HG03520 (cell line): ENCODE results near the gene NBEA.
A peak's percentile ranks its signal among the peaks of the same experiment; 100 is the strongest.

ENCODE experiments used
- ATAC-seq: cut with Tn5 transposase; IDR thresholded peaks from one replicate; pipeline ENCODE4 v1.9.1; 2021; ENCODE audit warnings: mild to moderate bottlenecking, moderate library complexity; ENCODE audit not compliant: unreplicated experiment

Gene NBEA

DNA sequence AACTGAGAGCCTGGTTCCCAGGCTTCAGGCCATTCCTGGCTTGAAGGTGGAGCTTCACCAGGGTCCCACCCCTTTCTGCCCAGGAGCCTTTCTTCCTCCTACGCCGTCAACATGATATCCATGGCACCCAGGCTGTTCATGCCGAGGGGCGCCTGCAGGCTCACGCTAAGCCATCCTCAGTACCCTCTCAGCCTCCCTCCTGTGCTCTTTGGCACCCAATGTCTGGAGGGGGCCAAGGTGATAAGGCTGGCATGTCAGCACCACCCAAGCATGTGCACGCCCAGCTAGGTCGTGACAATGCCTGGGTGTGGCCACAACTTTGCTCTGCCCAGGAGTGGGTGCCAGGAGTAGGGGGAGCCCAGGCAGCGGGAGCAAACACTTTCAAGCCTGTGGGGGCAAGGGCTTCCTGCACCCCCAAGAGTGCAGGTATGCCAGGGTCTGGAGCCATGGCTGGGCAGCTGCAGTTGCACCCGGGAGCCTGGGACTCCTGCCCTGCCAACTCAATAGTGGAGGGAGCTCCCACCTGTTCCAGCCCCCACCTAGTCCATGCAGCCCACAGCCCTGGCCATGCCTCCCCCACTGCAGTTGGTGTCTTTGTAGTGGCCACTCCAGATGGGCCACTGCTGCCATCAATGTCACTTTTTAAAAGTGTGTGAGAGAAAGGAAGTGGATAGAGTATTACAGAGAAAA, 314.5 kb downstream of the NBEA start:
- no peak for ATAC-seq

DNA sequence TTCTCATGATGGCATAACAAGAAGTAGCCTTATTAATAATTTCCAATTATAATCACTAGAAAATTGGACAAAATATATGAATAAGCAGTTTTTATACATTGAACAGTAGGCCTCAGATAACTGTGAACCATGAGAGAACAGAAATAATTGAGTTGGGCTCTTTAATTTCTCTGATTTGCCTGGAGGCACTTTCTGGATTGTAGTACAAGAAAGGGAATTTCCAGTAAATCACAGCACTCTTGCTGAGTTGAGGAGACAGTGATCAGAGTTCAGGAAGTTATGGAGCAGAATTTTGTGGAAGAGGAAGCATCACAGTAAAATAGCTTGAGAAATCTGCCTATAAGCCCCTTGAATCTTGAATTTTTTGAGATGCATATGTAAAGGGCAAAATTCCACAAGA, 318.2 kb downstream of the NBEA start:
- ATAC-seq = no peak

- ATAC-seq = no peak
Observed at GRCh38 chr13:35266412-35266811, 324.3 kb downstream of the NBEA start.

DNA sequence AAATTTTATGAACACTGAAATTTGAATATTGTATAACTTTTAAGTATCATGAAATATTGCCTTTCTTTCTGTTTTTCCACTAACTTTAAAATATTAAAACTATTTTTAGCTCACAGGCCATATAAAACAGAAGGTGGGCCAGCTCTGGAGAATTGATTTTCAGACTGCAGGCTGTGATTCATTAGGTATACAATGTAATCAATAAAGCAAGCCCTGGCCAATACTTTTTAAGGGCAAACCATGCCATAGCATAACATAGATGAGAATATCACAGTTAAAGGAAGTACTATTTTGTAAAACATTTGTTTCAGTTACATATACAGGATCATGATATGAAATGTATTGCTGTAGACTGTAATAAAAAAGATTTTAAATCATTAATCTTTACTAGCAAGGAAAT, 336.8 kb downstream of the NBEA start:
- ATAC-seq = no peak

DNA sequence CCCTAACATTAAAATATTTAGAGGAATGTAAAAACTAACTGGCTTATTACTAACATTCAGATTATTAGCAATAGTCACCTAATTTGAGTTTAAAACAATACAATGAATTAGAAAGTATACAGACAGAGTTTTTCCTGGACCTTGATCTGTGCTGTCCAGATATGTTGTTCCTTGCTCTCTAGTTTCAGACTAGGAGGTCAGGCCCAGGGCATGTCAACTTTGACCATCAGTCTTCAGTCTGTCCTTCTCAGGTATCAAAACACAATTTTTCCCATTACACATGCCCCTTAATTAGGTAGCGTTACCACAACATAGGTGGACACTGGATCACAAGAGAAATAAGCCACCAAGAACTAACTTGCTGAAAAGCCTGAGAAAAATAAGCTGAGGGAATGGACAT, 337.4 kb downstream of the NBEA start:
- no peak for ATAC-seq

DNA sequence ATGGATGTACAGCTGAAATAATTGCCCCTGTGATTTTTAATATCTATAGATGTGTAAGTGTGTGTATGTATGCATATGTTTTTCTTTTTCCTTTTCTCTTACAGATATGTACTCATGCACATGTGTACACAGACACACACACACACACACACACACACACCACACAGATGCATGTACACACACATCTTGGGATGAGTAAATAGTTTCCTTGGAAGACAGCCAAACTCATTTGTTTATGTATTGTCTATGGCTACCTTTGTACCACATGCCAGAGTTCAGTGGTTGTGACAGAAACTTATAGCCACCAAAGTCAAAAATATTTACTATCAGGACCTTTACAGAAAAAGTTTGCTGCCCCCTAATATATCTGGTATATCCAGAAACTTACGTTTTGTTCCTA, 341.8 kb downstream of the NBEA start:
- ATAC-seq = no peak

- no peak for ATAC-seq
Observed at GRCh38 chr13:35285677-35286076, 343.6 kb downstream of the NBEA start.

- no peak for ATAC-seq
Observed at GRCh38 chr13:35292329-35292728, 350.3 kb downstream of the NBEA start.

DNA sequence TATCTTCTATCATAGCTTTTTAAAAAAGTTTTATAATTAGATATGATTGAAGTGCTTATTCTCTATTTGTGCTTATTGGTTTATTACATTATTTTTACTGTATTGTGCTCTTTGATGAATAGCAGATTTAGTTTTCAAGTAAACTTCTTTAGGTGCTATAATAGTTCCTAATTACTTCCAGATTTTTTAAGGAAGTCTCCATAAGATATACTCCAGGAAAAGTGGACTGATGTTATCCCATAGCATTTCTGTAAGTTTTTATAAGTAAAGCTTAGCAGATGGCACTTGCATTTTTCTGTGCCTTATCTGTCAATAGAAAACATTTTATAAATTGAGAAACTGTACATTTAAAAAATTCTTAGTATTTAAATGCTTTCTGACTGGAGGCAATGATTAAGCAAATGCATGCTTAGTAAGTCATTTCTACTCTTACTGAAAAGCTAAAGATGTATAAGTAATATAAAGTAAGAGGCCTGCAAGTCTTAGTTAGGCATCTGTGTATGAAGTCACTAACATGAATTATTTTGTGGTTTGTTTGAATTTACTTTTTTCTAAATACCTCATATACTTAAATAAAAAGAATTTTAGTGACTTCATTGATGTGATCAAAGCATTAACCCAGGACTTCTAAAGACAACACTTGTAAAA, 351.6 kb downstream of the NBEA start:
- ATAC-seq = no peak

GRCh38 chr13:35309706-35310105, 367.6 kb downstream of the NBEA start:
- no peak for ATAC-seq

DNA sequence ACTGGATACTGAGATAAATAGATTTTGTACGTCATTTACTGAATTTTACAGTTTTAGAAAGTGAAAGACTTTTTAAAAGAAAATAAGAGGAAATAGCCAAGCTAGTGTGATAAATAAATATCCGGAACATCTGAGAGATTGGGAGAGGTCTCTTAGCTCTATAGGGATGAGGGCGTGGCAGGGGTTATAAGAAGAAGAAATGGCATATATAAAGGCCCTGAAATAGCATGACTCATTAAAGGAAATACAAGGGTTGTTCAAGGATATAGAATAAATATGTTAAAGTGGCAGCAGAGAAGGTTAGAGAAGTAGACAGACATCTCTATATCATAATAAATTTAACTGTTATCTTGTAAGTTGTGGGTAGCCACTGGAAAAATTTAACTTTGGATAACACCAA, 390.1 kb downstream of the NBEA start:
- no peak for ATAC-seq

DNA sequence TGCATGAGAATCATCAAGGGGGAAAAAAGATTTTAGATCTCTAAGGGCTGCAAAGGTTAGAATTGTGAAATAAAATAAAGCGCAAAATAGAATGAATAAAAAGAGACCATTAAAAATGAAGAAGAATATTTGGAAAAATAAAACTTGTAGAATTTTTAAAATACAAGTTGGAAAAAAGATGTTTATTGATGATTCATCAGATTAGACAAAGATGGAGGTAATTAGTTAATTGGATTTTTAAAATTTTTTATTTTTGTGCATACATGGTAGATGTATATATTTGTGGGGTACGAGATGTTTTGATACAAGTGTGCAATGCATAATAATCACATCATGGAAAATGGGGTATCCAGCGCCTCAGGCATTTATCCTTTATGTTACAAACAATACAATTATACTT, 391.1 kb downstream of the NBEA start:
- ATAC-seq = no peak

DNA sequence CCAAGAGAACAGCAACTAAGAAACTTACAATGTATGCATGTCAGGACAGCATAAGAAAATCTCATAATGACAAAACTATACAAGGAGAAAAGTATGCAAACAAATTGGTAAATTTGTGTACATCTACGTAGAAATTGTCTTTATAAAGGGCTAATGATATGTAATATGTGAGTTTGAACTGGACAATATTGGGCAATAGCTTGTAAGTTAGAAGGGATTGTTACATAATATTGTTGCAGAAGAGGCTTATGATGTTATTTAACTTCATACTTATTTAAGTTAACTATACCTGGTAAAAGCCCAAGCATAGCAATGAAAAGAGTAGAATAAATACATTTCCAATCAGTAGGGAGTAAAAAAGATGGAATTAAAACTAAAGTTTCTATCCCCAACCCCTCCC, 400.4 kb downstream of the NBEA start:
- ATAC-seq = no peak

GRCh38 chr13:35343417-35343816, 401.3 kb downstream of the NBEA start:
- no peak for ATAC-seq

DNA sequence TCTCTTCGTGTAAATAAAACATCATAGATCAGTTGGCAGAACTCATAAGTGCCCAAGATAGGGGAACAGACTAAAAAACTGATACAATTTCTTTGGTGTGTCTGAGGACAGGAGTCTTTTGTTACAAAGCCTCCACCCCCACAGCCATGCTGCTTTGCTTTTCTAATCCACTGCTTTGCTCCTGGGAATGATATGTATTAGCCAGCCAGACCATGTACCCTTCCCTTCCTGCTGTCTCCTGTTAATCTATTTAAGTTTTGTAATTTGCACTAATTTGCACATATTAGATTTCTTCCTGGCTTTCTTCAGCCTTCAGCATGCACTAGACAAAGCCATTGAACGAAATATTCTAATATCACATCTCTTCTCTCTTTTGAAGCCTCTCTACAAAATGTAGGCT, 403.9 kb downstream of the NBEA start:
- ATAC-seq = no peak

DNA sequence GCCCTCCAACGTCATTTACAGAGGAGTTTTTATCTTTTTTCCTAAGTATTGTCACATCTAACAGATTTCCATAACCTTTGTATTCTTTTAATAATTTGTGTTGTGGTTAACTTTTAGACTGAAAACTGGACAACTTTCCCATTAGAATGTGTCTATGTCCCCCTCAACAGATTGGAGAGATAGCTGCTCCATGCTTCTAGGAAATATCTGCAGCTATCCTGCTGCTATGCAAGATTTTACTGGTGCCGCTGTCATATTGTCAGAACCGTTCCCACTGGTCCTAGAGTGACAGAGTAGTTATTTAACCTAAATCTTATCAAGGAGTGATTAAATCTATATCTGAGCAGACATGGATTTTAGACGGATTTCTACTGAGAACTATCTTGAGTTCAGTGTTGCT, 404.4 kb downstream of the NBEA start:
- ATAC-seq = no peak

DNA sequence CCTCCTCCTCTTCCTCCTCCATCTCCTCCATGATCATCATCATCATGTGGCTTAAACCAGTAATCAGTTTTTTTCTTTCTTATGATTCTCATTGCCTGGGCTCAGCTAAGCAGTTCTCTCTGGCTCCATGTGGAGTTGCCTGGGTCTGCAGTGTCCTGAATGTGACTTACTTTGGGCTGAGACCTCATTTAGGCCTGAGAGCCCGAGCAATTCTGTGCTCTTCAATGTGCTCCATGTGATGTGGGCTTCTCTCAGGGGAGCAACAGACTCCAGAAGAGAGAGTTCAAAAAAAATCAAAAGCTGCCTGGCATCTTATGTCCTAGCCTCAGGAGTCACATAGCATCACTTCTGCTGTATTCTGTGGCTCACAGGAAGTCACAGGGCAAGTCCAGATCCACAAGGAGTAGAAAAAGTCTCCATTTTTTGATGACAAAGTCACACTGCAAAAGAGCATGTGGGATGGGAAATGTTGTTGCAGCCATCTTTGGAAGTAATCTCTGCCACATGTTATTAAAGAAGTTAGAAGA, 405.7 kb downstream of the NBEA start:
- no peak for ATAC-seq

GRCh38 chr13:35349052-35349451, 407.0 kb downstream of the NBEA start:
- ATAC-seq = no peak

DNA sequence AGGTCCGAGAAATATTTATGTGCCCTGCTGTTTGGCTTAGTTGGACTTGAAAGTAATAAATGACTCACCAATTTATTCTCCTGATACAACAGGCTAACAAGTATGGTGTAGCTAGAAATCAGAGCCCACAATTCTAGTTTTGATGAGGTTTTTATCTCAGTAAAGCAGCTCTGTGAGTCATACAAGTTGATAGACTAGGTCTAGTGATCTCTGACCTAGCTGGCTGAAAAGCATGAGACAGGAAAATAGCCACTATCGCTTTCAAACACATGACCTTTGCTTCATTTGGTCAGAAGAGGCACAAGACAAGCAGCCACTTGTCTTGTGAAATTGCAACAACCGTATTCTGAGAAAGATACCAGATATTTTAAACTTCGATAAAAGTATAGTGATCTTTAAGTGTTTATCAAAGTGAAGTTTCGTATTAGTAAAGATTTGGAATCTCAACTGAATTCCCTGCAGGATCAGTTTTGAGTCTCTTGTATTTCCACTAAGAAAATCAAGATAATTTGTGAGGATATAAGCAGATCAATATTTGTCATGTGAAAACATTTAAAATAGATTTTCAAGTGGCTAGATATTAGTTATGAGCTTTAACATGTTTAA, 407.7 kb downstream of the NBEA start:
- peak; percentile 83 for ATAC-seq

GRCh38 chr13:35354285-35354684, 412.2 kb downstream of the NBEA start:
- ATAC-seq = no peak

GRCh38 chr13:35354882-35355281, 412.8 kb downstream of the NBEA start:
- ATAC-seq = no peak

GRCh38 chr13:35356572-35356971, 414.5 kb downstream of the NBEA start:
- peak; percentile 48 for ATAC-seq
